ENCODE results near the gene ELSPBP1. TPM values are rescaled to one million over a fixed set of nuclear protein-coding genes. Genes with fewer than 3 reads are reported as not detected.

The ELSPBP1 gene
- total RNA-seq, 1 experiment from 2014 or later, result not detected

GRCh38 chr19:47973529-47973928 is 20.9 kb upstream of the ELSPBP1 start:
- Histone ChIP-seq H3K79me2 (ENCODE audit: low read depth) (no peaks in the 10 kb centered on the region), H4K20me1 (ENCODE audit: insufficient read depth) (no peaks in the 10 kb centered on the region), H3K36me3 (ENCODE audit: low read depth) (no peaks in the 10 kb centered on the region), H3K27me3 (ENCODE audit: insufficient read depth, low read depth) (peaks cover 70% of the 10 kb centered on the region), H3K9me2 (ENCODE audit: insufficient read depth) (no peaks in the 10 kb centered on the region), H3K4me1 (replicated peaks; ENCODE audit: insufficient read depth) (no peaks in the 10 kb centered on the region), H3K9me3 (ENCODE audit: insufficient read depth, low read depth) (0 out of 2 replicates have a peak, but pooled peaks cover 2% of the 10 kb centered on the region), H3K4me2 (no peak overlapping the region), H3F3A (ENCODE audit: insufficient read depth, low read depth) (no peaks in the 10 kb centered on the region), H2AFZ (no peak overlapping the region), H3K4me3 (no peak overlapping the region), H3K27ac (no peak overlapping the region)
- ChIA-PET POLR2A (ENCODE audit: unreplicated experiment) (no interaction called here), CTCF (no interaction called here)
- no TSS peak for BruUV-seq (replicated peaks)
- no peak for DNase-seq
- TF ChIP-seq CTCF (conservative IDR thresholded peaks at IDR 0.05) (no peak), EZH2 (IDR thresholded peaks at IDR 0.05; ENCODE audit: low read depth) (no peak)
- intact Hi-C loops (cut with micrococcal nuclease; ENCODE audit: unreplicated experiment), result no loop called here

GRCh38 chr19:47991191-47991808 is 3.1 kb upstream of the ELSPBP1 start:
- Histone ChIP-seq H3F3A (ENCODE audit: insufficient read depth, low read depth) (no peaks in the 10 kb centered on the region), H4K20me1 (ENCODE audit: insufficient read depth) (no peaks in the 10 kb centered on the region), H3K9me3 (ENCODE audit: insufficient read depth, low read depth) (0 out of 2 replicates have a peak, but pooled peaks cover 3% of the 10 kb centered on the region), H3K9me2 (ENCODE audit: insufficient read depth) (no peaks in the 10 kb centered on the region; the same call in 1 of the 2 replicates), H3K4me2 (no peak overlapping the region), H2AFZ (no peak overlapping the region), H3K79me2 (ENCODE audit: low read depth) (no peaks in the 10 kb centered on the region), H3K4me1 (replicated peaks; ENCODE audit: insufficient read depth) (no peaks in the 10 kb centered on the region), H3K27ac (no peak overlapping the region), H3K4me3 (no peak overlapping the region), H3K27me3 (ENCODE audit: insufficient read depth, low read depth) (peaks cover 67% of the 10 kb centered on the region), H3K36me3 (ENCODE audit: low read depth) (no peaks in the 10 kb centered on the region)
- TF ChIP-seq EZH2 (IDR thresholded peaks at IDR 0.05; ENCODE audit: low read depth), result no peak
- TF ChIP-seq CTCF (conservative IDR thresholded peaks at IDR 0.05), result no peak
- DNase-seq, result no peak
- no TSS peak for BruUV-seq (replicated peaks)
- intact Hi-C loops (cut with micrococcal nuclease; ENCODE audit: unreplicated experiment), result no loop called here
- POLR2A ChIA-PET (ENCODE audit: unreplicated experiment), result no interaction called here
- CTCF ChIA-PET, result interaction anchor here (0.7 kb wide), 1 partner anchor 14 kb away, joined by 5 read pairs; no protein-coding TSS in a partner anchor

- Histone ChIP-seq H3K27ac (no peak within 1 kb of the TSS), H3K79me2 (ENCODE audit: low read depth) (no peaks in the 10 kb centered on the region), H3K4me2 (no peak within 1 kb of the TSS), H3K4me3 (no peak within 1 kb of the TSS), H3K9me2 (ENCODE audit: insufficient read depth) (no peaks in the 10 kb centered on the region; the same call in 1 of the 2 replicates), H3K9me3 (ENCODE audit: insufficient read depth, low read depth) (0 out of 2 replicates have a peak, but pooled peaks cover 3% of the 10 kb centered on the region), H3K27me3 (ENCODE audit: insufficient read depth, low read depth) (peaks cover 61% of the 10 kb centered on the region), H3K36me3 (ENCODE audit: low read depth) (no peaks in the 10 kb centered on the region), H4K20me1 (ENCODE audit: insufficient read depth) (no peaks in the 10 kb centered on the region), H2AFZ (no peak within 1 kb of the TSS), H3K4me1 (replicated peaks; ENCODE audit: insufficient read depth) (no peaks in the 10 kb centered on the region), H3F3A (ENCODE audit: insufficient read depth, low read depth) (no peaks in the 10 kb centered on the region)
- BruUV-seq (replicated peaks), result no TSS peak
- intact Hi-C loops (cut with micrococcal nuclease; ENCODE audit: unreplicated experiment), result no loop called here
- DNase-seq, result no peak
- CTCF ChIA-PET, result interaction anchor here (0.7 kb wide), 1 partner anchor 14 kb away, joined by 5 read pairs; no protein-coding TSS in a partner anchor
- TF ChIP-seq EZH2 (IDR thresholded peaks at IDR 0.05; ENCODE audit: low read depth) (no peak), CTCF (conservative IDR thresholded peaks at IDR 0.05) (no peak)
- POLR2A ChIA-PET (ENCODE audit: unreplicated experiment), result no interaction called here
These were observed 2.4 kb upstream of the ELSPBP1 start, which contains the start of gene BSPH1 for GRCh38 chr19:47992070-47992469. TSS of gene BSPH1 (minus strand) at chr19:47992170. CDS start at chr19:47992081, 89 bp downstream.
